Type B pancreatic cell (in vitro differentiated cells): ENCODE results near the gene EMB. TPM values are rescaled to one million over a fixed set of nuclear protein-coding genes. Genes with fewer than 3 reads are reported as not detected.
"Not testable (repeated sequence)": the region's sequence is repeated elsewhere in the genome, so short reads cannot be mapped to it uniquely, and the experiment has no call there.

ENCODE experiments used
- DNase-seq: peaks from one replicate; pipeline ENCODE4 v3.0.0; 2021; ENCODE audit warnings: mixed read lengths; ENCODE audit not compliant: unreplicated experiment; ENCODE audit errors: extremely low spot score
- H3K27ac Mint-ChIP-seq: 2 replicates; pipeline ENCODE4 v1.8.0; 2021; ENCODE audit warnings: mild to moderate bottlenecking, mixed read lengths
- H3K27me3 Mint-ChIP-seq: 2 replicates; pipeline ENCODE4 v1.8.0; 2021; ENCODE audit warnings: mixed read lengths
- H3K36me3 Mint-ChIP-seq: 2 replicates; pipeline ENCODE4 v1.8.0; 2021; ENCODE audit warnings: mixed read lengths
- H3K4me1 Mint-ChIP-seq: one replicate; pipeline ENCODE4 v1.8.0; 2021; ENCODE audit warnings: mixed read lengths; ENCODE audit not compliant: unreplicated experiment
- H3K4me3 Mint-ChIP-seq: 2 replicates; pipeline ENCODE4 v1.8.0; 2021; ENCODE audit warnings: mild to moderate bottlenecking, mixed read lengths
- H3K9me3 Mint-ChIP-seq: 2 replicates; pipeline ENCODE4 v1.8.0; 2021; ENCODE audit warnings: mixed read lengths
- total RNA-seq: library from RNA; stranded (reverse); gene quantifications from 2 replicates; pipeline ENCODE4 v1.2.1, GENCODE V29; 2021; ENCODE audit warnings: low replicate concordance
- TF ChIP-seq, protein P1 (sequence below): fragments of 200-600 bp; sonication (generic); conservative IDR thresholded peaks from 2 replicates; pipeline ENCODE4 v1.5.0; 2021; ENCODE audit warnings: antibody characterized with exemption, mild to moderate bottlenecking

EMB gene
- total RNA-seq, 1 donor from 2014 or later = 12.2 TPM

DNA sequence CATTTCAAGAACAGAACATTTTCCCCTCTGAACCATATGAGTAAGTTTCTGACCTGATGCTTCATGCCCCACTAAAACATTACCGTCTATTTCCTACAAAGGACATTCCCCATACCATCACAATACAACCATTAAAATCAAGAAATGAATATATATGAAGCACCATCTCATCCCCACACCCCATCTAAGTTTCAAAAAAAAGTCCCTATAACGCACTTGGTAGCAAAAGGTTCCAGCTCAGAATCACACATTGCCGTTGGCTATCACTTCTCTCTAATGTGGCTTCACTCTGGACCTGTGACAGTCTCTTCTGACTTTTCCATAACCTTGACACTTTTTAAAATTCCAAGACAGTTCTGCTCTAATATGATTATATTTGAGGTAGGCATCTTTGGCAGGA is 5.9 kb downstream of the EMB start:
- H3K36me3 Mint-ChIP-seq = no peaks in the 10 kb centered on the region
- peaks cover 6% of the 10 kb centered on the region for H3K27me3 Mint-ChIP-seq
- no peaks in the 10 kb centered on the region for H3K9me3 Mint-ChIP-seq
- TF ChIP-seq, protein P1, sequence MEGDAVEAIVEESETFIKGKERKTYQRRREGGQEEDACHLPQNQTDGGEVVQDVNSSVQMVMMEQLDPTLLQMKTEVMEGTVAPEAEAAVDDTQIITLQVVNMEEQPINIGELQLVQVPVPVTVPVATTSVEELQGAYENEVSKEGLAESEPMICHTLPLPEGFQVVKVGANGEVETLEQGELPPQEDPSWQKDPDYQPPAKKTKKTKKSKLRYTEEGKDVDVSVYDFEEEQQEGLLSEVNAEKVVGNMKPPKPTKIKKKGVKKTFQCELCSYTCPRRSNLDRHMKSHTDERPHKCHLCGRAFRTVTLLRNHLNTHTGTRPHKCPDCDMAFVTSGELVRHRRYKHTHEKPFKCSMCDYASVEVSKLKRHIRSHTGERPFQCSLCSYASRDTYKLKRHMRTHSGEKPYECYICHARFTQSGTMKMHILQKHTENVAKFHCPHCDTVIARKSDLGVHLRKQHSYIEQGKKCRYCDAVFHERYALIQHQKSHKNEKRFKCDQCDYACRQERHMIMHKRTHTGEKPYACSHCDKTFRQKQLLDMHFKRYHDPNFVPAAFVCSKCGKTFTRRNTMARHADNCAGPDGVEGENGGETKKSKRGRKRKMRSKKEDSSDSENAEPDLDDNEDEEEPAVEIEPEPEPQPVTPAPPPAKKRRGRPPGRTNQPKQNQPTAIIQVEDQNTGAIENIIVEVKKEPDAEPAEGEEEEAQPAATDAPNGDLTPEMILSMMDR = no peak
- H3K4me1 Mint-ChIP-seq = no peaks in the 10 kb centered on the region
- no peak overlapping the region for H3K27ac Mint-ChIP-seq
- H3K4me3 Mint-ChIP-seq = no peak overlapping the region
- DNase-seq = no peak

DNA sequence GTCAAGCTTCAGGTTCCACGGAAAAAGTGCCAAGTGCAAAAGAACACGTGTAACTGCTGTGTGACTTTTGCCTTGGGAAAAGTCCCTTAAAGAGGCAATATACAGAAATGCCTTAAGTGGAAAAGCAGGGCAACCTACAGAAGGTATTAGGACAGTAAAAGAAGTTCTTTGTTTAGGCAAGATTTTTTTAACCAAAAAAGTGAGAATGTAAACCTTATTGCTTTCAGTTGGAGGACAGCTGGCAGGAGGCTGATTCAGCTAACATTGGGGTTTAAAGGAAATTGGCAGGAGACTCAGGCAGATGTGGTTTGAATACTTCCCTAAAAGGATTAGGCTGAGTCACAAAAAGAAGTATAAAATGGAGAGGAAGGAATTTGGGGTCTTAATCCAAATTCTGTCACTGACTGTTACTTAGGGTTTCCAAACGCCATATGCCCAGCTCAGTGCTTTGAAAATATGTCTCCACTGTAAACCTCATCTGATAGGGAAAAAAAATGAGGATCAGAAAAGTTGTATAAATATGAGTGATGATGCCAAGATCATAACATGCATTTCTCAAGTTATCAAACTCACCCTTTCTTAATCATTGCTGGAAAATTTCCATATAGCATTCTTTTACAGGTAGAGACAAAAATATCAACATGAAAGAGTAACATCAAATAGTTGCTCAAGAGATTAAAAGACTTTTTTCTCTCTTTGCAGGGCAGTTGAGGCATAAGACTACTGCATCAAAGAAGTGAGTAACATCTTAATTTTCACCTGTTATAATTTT is 9.8 kb downstream of the EMB start:
- H3K4me3 Mint-ChIP-seq, H3K27ac Mint-ChIP-seq, H3K36me3 Mint-ChIP-seq, DNase-seq, H3K27me3 Mint-ChIP-seq, H3K9me3 Mint-ChIP-seq, H3K4me1 Mint-ChIP-seq: not testable (repeated sequence)

DNA sequence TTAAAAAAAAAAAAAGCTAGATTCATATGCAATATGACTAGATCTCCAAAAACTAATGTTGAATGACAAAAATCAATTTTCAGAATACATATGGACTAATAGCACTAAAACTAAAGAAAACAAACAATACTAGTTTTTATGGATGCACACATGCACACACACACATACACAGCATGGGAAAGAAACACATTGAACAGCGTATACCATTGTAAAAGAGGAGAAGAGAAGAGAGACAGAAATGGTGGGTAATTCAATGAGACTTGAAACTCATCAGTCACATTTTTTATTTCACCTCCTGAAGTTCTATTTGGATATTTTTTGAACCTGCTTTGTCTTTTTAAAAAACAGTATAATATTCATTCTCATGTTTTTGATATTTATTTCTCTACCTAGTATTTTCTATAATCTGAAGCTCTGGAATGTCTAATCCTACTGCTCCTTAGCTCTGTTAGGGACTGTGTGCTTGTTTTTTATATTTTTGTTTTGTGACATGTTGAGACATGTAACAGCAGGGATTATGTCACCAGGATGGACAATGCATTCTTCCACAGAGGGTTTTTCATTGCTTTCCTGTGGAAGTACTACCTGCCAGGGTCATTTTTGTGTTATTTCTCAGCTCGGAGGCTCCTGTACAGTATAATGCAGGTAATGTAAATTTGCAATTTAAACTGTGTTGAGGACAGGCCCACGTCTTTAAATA is 17.8 kb downstream of the EMB start:
- not testable (repeated sequence) for H3K9me3 Mint-ChIP-seq, H3K36me3 Mint-ChIP-seq, DNase-seq, H3K4me1 Mint-ChIP-seq, H3K27me3 Mint-ChIP-seq, H3K4me3 Mint-ChIP-seq
- H3K27ac Mint-ChIP-seq = peak overlapping the region; percentile 57

DNA sequence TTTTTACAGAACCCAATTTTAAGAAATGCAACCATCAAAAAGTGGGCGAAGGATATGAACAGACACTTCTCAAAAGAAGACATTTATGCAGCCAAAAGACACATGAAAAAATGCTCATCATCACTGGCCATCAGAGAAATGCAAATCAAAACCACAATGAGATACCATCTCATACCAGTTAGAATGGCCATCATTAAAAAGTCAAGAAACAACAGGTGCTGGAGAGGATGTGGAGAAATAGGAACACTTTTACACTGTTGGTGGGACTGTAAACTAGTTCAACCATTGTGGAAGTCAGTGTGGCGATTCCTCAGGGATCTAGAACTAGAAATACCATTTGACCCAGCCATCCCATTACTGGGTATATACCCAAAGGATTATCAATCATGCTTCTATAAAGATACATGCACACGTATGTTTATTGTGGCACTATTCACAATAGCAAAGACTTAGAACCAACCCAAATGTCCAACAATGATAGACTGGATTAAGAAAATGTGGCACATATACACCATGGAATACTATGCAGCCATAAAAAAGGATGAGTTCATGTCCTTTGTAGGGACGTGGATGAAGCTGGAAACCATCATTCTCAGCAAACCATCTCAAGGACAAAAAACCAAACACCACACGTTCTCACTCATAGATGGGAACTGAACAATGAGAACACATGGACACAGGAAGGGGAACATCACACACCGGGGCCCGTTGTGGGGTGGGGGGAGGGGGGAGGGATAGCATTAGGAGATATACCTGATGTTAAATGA is 19.7 kb downstream of the EMB start:
- not testable (repeated sequence) for H3K27me3 Mint-ChIP-seq, H3K36me3 Mint-ChIP-seq, H3K27ac Mint-ChIP-seq, H3K9me3 Mint-ChIP-seq, H3K4me3 Mint-ChIP-seq, H3K4me1 Mint-ChIP-seq, DNase-seq

DNA sequence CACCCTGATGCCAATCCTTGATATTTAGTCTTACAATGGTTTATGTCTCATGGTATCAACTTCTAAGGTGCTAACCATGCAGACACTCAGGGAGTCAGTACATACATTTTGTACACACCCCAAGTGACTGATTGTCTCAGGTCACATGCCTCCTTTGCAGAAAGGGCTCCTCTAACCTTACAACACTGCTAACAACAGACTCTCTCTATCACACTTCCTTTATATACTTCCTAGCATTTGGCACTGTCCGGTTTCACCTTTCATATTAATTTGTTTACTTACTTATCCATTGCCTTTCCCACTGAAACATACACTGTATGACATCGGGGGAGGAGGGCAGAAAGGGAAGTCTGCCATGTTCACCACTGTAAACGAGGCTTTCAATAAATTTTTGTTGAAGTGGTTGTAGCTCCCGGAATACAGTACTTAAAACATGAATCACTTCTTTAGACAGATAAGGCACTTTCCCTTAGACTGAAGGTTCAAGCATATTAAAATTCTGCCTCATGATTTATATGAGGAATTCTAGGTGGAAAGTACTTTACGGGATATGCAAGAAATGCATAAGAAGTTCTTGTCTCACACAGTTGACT is 20.6 kb downstream of the EMB start:
- no peak for DNase-seq
- Mint-ChIP-seq H3K36me3 (no peaks in the 10 kb centered on the region), H3K4me1 (no peaks in the 10 kb centered on the region)

DNA sequence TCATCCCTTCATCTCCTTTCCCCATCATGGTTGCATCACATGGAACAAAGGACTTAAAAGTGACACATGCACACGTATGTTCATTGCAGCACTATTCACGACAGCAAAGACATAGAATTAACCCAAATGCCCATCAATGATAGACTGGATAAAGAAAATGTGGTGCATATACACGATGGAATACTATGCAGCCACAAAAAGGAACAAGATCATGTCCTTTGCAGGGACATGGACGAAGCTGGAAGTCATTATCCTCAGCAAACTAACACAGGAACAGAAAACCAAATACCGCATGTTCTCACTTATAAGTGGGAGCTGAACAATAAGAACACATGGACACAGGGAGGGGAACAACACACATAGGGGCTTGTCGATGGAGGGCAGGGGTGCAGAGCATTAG is 21.4 kb downstream of the EMB start:
- H3K36me3 Mint-ChIP-seq, DNase-seq, H3K9me3 Mint-ChIP-seq, H3K27me3 Mint-ChIP-seq, H3K4me3 Mint-ChIP-seq, H3K4me1 Mint-ChIP-seq, H3K27ac Mint-ChIP-seq: not testable (repeated sequence)

More for the DNA sequence above, 20.6 kb downstream of the EMB start:
- TF ChIP-seq, protein P1 = no peak
- H3K27me3 Mint-ChIP-seq = no peaks in the 10 kb centered on the region
- no peak overlapping the region for H3K4me3 Mint-ChIP-seq
- H3K27ac Mint-ChIP-seq = no peak overlapping the region
- H3K9me3 Mint-ChIP-seq = peaks cover 5% of the 10 kb centered on the region

DNA sequence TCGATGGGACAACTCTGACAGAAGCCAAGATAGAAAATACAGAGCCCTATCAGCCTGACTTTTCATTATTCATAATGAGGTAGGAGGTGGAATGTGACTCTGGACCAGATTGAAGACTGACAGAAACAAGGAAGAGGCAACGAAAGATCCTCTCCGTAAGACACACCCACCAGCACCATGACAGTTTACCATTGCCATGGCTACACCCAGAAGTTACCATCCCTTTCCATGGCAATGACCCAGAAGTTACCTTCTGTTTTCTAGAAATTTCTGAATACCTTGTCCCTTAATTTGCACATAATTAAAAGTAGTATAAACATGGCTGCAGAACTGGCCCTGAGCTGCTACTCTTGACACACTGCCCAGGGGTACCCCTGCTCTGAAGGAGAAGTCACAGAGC is 24.5 kb downstream of the EMB start:
- H3K27me3 Mint-ChIP-seq, H3K9me3 Mint-ChIP-seq, DNase-seq, H3K4me3 Mint-ChIP-seq, H3K36me3 Mint-ChIP-seq, H3K4me1 Mint-ChIP-seq, H3K27ac Mint-ChIP-seq: not testable (repeated sequence)
